Measurements from ENCODE around the gene FOXD1.
"Not testable (repeated sequence)": the region's sequence is repeated elsewhere in the genome, so short reads cannot be mapped to it uniquely, and the experiment has no call there.

The FOXD1 gene

DNA sequence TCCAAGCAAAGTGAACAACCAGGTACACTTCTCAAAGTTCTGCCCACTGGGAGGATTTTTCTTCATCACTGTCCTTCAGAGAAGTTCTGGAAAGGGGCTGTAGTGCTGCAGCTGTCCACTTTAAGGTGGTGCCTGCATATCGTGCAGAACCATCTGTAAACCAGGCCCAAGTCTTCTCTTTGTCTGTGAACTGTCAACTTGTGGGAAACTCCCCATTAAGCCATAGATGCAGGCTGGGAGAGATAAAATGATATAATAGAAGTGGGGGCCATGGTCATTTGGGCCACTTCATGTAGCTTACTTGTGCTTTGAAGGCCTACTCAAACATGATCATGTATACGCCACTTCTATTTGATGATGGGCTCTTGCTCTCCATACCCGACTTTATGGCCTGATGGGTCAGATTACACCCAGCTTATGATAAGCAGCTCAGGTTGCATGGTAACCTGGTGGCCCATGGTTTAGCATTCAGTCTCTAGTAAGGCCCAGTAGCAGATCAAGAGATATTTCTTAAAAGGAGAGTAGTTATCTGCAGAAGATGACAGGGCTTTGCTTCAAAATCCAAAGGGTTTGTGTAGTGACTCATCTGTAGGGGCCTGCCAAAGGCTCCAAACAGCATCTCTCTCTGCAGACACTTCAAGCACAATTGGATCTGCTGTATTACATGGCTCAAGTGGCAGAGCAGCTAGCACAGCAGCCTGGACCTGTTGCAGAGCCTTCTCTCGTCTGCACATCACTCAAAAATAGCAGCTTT, 34.0 kb upstream of the FOXD1 start:
- H3K27me3 Mint-ChIP-seq: peaks cover 42% of the 10 kb centered on the region

DNA sequence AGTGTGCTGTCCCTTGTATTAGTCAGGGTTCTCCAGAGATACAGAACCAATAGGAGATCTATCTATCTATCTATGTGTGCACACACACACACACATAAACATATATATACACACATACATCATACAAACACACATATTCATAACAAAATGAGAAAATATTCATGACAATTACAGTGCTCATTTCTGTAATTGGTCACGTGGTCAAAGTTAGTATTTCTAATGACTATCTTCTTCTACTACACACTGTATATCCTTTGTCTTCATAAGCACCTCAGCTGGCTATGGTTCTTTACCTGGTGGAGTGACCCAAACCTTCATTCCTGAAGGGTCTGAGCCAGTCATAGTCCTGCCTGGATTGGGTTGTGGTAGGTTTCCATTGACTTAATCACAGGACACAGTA, 31.9 kb upstream of the FOXD1 start:
- H3K9me3 Mint-ChIP-seq: no peaks in the 10 kb centered on the region
- H3K27me3 Mint-ChIP-seq: peaks cover 42% of the 10 kb centered on the region
- H3K27ac Mint-ChIP-seq: no peak overlapping the region
- no peaks in the 10 kb centered on the region for H3K4me1 Mint-ChIP-seq (ENCODE audit: low read depth)
- H3K4me3 Mint-ChIP-seq: no peak overlapping the region
- DNase-seq: no peak
- H3K36me3 Mint-ChIP-seq (ENCODE audit: low read depth): no peaks in the 10 kb centered on the region

More for the DNA sequence above, 34.0 kb upstream of the FOXD1 start:
- no peaks in the 10 kb centered on the region for H3K9me3 Mint-ChIP-seq
- H3K36me3 Mint-ChIP-seq (ENCODE audit: low read depth): no peaks in the 10 kb centered on the region
- no peaks in the 10 kb centered on the region for H3K4me1 Mint-ChIP-seq (ENCODE audit: low read depth)
- H3K4me3 Mint-ChIP-seq: no peak overlapping the region
- no peak for DNase-seq
- no peak overlapping the region for H3K27ac Mint-ChIP-seq

DNA sequence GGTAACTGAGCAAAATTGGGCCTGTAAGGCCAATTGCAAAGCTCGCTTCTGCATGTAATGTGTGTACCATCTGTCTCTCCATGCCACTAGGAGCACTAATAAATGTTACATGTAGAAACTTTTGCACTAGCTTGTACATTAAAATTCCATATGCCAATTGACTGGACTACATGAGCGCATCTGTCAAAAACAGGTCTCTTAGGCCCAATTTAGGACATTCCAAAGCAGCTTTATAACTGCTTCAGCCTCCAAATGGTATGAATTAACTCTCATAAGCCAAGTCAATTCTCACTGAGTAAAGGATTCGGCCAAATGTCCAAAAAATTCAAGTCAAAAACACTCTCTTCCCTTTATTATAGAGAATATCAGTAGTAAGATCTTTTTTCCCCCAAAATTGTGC, 23.5 kb upstream of the FOXD1 start:
- H3K27me3 Mint-ChIP-seq: peaks cover 23% of the 10 kb centered on the region
- no peaks in the 10 kb centered on the region for H3K4me1 Mint-ChIP-seq (ENCODE audit: low read depth)
- no peak overlapping the region for H3K4me3 Mint-ChIP-seq
- H3K36me3 Mint-ChIP-seq (ENCODE audit: low read depth): no peaks in the 10 kb centered on the region
- no peak overlapping the region for H3K27ac Mint-ChIP-seq
- no peak for DNase-seq
- no peaks in the 10 kb centered on the region for H3K9me3 Mint-ChIP-seq

DNA sequence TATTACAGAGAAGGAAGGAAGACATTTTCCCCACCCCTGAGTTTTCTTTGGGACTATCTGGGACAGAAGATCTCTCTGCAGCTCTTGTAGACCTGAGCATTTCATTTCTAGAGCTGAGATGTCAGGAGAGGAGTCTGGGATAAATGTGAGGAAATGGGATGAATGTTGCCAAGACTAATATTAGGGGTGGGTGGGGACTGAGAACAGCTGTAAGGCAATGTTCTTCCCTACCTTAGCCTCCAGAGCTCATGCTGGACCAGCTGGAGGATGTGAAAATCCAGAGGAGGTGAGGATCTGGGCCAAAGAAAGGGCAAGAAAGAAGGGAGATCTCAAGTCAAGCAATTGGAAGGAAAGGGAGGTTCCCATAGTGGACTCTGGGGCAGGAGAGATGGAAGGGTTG, 23.1 kb upstream of the FOXD1 start:
- Mint-ChIP-seq H3K27me3 (peaks cover 23% of the 10 kb centered on the region), H3K9me3 (no peaks in the 10 kb centered on the region), H3K27ac (no peak overlapping the region), H3K4me1 (ENCODE audit: low read depth) (no peaks in the 10 kb centered on the region), H3K36me3 (ENCODE audit: low read depth) (no peaks in the 10 kb centered on the region), H3K4me3 (no peak overlapping the region)
- no peak for DNase-seq

DNA sequence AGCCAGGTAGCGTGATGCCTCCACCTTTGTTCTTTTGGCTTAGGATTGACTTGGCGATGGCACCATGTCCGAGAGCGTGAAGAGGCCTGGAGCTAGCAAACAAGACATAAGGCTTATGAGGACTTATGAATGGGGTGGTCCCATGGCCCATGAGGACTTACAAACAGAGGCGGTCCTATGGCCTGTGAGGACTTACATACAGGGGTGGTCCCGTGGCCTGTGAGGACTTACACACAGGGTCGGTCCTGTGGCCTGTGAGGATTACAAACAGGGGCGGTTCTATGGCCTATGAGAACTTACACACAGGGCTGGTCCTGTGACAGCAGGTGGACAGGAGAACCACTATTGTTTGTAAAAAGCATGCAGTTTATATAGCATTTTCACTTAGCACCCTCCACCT, 21.3 kb upstream of the FOXD1 start:
- Mint-ChIP-seq H3K4me1 (ENCODE audit: low read depth) (no peaks in the 10 kb centered on the region), H3K36me3 (ENCODE audit: low read depth) (no peaks in the 10 kb centered on the region), H3K27me3 (peaks cover 27% of the 10 kb centered on the region), H3K4me3 (no peak overlapping the region), H3K9me3 (no peaks in the 10 kb centered on the region), H3K27ac (no peak overlapping the region)
- no peak for DNase-seq

DNA sequence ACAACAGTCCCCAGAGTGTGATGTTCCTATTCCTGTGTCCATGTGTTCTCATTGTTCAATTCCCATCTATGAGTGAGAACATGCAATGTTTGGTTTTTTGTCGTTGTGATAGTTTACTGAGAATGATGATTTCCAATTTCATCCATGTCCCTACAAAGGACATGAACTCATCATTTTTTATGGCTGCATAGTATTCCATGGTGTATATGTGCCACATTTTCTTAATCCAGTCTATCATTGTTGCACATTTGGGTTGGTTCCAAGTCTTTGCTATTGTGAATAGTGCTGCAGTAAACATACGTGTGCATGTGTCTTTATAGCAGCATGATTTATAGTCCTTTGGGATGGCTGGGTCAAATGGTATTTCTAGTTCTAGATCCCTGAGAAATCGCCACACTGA, 20.1 kb upstream of the FOXD1 start:
- not testable (repeated sequence) for H3K36me3 Mint-ChIP-seq (ENCODE audit: low read depth); H3K9me3 Mint-ChIP-seq; H3K27ac Mint-ChIP-seq; H3K4me3 Mint-ChIP-seq; H3K4me1 Mint-ChIP-seq (ENCODE audit: low read depth); DNase-seq
- H3K27me3 Mint-ChIP-seq: peaks cover 40% of the 10 kb centered on the region

DNA sequence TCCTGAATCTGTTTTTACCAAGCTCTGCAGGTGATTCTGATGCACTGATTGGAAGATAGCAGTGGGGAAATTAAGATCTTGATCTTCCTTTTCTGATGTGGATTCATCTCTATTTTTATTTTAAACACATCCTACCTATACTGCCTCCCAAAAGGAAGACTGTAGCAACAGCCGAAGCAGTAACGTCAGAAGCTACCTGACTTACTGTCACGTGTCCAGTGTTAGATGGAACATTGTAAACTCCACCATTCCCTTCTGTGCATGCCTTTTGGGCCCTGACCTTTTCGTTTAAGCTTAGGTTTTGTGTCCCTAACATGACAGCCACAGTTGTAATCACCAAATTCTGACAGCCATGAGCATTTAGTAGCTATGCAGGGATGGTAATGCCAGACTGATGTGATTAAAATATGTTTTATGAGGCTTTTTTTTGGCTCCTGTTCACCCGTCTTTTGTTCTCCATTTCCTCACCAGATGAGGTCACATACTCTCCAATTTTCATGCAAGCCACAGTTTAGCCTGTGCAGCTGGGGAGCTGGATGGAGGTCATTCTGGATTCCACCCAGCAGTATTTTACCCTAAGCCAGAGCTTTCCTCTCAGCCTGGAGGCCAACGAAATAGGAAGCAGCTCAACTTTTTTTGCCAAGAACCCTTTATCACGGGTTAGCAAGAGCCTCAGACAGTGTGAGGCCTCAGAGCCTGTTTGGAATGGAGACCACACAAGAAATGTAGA, 15.6 kb upstream of the FOXD1 start:
- H3K27me3 Mint-ChIP-seq: peaks cover 52% of the 10 kb centered on the region
- DNase-seq: no peak
- H3K27ac Mint-ChIP-seq: no peak overlapping the region
- no peaks in the 10 kb centered on the region for H3K4me1 Mint-ChIP-seq (ENCODE audit: low read depth)
- no peaks in the 10 kb centered on the region for H3K36me3 Mint-ChIP-seq (ENCODE audit: low read depth)
- no peak overlapping the region for H3K4me3 Mint-ChIP-seq
- H3K9me3 Mint-ChIP-seq: no peaks in the 10 kb centered on the region

DNA sequence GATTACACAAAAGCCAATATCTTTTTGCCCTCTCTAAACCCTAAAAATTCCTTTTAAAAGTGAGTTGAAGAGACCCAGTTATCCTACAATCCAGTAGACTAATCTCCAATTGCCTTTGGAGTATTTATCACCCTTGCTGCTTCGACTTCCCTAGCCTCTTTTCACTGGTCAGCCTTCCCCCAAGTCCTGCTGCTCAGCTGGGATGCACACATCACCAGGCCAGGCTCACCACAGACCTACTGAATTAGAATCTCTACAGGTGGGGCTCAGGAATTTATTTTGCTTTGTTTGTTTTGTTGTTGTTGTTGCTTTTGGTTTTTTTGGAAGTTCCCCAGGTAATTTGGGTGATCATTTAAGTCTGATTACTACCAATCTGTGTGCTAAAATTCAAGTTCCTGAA, 11.6 kb upstream of the FOXD1 start:
- Mint-ChIP-seq H3K4me3 (no peak overlapping the region), H3K27me3 (peaks cover 73% of the 10 kb centered on the region), H3K36me3 (ENCODE audit: low read depth) (no peaks in the 10 kb centered on the region)

DNA sequence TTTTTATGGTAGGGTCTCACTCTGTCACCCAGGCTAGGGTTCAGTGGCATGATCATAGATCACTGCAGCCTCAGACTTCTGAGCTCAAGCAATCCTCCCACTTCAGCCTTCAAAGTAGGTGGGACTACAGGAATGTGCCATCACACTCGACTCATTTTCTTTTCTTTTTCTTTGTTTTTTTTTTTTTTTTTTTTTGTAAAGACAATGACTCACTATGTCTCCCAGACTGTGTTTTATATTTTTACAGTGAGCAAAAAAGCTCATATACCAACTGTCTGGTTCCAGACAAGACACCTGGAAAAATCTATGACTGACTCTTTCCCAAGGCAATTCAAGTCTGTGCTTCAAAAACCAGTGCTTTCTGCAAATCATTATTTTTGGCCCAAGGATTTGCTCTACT, 10.8 kb upstream of the FOXD1 start:
- Mint-ChIP-seq H3K27ac (no peak overlapping the region), H3K36me3 (ENCODE audit: low read depth) (no peaks in the 10 kb centered on the region), H3K4me3 (no peak overlapping the region), H3K4me1 (ENCODE audit: low read depth) (no peaks in the 10 kb centered on the region), H3K9me3 (no peaks in the 10 kb centered on the region), H3K27me3 (peaks cover 74% of the 10 kb centered on the region)
- DNase-seq: no peak

More for the DNA sequence above, 11.6 kb upstream of the FOXD1 start:
- H3K27ac Mint-ChIP-seq: no peak overlapping the region
- no peaks in the 10 kb centered on the region for H3K9me3 Mint-ChIP-seq
- no peaks in the 10 kb centered on the region for H3K4me1 Mint-ChIP-seq (ENCODE audit: low read depth)
- no peak for DNase-seq

DNA sequence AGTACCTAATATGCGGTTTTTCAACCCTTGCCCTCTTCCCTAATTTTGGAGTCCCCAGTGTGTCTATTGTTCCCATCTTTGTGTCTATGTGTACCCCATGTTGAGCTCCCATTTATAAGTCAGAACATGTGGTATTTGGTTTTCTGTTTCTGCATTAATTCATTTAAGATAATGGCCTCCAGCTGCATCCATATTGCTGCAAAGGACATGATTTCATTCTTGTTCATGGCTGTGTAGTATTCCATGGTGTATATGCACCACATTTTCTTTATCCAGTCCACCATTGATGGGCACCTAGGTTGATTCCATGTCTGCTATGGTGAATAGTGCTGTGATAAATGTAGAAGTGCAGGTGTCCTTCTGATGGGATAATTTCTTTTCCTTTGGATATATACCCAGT, 7.9 kb upstream of the FOXD1 start:
- not testable (repeated sequence) for H3K4me3 Mint-ChIP-seq; H3K9me3 Mint-ChIP-seq; DNase-seq; H3K4me1 Mint-ChIP-seq (ENCODE audit: low read depth); H3K27ac Mint-ChIP-seq; H3K36me3 Mint-ChIP-seq (ENCODE audit: low read depth)
- peaks cover 85% of the 10 kb centered on the region for H3K27me3 Mint-ChIP-seq

DNA sequence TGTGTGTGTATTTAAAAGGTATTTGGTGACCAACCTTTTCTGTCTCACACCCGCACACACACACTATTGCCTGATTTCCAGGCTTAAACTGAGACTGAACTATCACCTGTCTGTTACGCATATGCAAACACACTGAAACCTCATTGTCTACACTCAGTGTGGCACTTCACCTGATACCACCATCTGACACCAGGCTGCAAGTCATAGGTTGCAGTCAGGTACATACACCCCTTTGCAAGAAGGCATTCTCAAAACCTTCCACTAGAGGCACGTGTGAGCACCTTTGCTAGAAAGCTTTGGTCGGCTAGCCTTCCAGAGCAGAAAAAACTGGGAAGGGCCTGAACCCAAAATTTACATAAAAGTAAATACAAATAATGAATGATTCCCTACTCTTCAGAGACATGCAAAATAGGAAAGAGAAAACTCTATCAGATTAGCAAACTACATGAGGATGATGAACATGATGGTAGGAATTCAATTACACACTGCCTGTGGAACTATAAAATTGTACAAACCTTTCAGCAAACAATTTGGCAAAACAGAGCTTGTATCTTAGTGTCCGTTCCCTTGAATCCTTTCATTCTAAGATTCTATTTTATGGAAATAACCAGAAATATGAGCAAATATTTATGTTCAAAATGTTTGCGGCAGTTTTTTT, 5.9 kb upstream of the FOXD1 start:
- H3K9me3 Mint-ChIP-seq: no peaks in the 10 kb centered on the region
- no peak for DNase-seq
- H3K4me3 Mint-ChIP-seq: no peak overlapping the region
- H3K36me3 Mint-ChIP-seq (ENCODE audit: low read depth): no peaks in the 10 kb centered on the region
- H3K27ac Mint-ChIP-seq: no peak overlapping the region
- H3K27me3 Mint-ChIP-seq: peaks cover 84% of the 10 kb centered on the region
- peaks cover 5% of the 10 kb centered on the region for H3K4me1 Mint-ChIP-seq (ENCODE audit: low read depth)

DNA sequence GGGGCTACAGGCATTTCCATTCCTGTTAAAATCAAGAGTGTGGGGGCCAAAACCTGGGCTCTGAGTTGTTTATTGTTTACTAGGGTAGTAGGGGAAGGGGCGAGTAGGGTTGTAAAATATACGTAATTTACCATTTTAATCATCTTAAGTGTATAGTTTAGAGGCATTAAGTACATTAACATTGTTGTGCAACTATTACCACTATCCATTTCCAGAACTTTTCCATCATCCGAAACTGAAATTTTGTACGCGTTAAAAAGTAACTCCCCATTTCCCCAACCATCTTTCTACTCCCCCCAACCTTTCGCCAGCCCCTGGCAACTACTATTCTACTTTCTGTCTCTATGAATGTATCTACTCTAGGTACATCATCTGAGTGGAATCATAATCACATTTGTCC, 3.6 kb upstream of the FOXD1 start:
- peaks cover 85% of the 10 kb centered on the region for H3K27me3 Mint-ChIP-seq
- no peaks in the 10 kb centered on the region for H3K9me3 Mint-ChIP-seq
- no peaks in the 10 kb centered on the region for H3K36me3 Mint-ChIP-seq (ENCODE audit: low read depth)
- peaks cover 14% of the 10 kb centered on the region for H3K4me1 Mint-ChIP-seq (ENCODE audit: low read depth)
- DNase-seq: no peak
- no peak overlapping the region for H3K27ac Mint-ChIP-seq
- H3K4me3 Mint-ChIP-seq: no peak overlapping the region

DNA sequence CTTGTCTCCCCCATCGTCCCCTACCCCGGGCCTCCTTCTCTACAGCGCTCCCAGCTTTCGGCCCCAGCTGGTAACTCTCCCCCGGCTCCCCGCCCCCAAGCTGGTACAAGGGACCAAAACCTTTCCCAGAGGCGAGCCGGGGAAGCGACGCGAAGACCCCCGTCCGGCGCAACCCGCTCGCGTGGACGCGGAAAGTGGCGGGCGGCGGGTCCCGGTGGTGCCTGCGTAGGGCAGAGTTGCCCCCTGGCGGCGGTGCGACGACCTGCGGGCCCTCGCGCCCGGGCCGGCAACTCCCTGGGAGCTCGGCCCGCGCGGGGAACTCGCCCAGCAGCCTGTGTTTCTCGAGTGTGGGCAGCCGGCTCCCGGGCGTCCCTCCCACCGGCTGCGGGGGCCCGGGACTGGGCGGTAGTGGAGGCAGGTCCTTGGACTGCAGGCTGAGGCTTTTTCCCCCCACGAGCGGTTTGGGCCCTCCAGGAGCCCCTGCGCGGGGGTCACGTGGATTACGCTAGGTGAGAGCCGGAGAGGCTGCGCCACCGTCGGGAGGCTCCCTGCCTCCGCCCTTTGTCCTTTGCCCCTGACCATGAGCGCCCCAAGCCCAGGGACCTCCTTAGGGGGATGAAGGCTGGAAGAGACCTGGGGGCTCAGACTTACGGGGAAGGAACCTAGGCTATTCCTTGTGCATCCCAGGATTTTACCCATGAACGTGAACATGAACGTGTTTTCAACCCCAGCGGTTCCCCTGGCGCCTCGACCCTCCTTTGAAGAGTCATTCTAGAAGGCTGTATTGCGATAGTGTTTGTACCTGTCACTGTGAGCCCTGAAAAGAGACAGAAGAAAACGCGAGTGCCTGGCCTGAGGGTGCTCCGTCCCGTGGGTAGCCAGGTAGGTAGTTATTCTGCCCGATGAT, 2.9 kb upstream of the FOXD1 start:
- Mint-ChIP-seq H3K27ac (no peak overlapping the region), H3K27me3 (peaks cover 82% of the 10 kb centered on the region), H3K4me3 (peak overlapping the region; percentile 33), H3K36me3 (ENCODE audit: low read depth) (no peaks in the 10 kb centered on the region), H3K9me3 (no peaks in the 10 kb centered on the region), H3K4me1 (ENCODE audit: low read depth) (peaks cover 18% of the 10 kb centered on the region)
- DNase-seq: peak; percentile 81

DNA sequence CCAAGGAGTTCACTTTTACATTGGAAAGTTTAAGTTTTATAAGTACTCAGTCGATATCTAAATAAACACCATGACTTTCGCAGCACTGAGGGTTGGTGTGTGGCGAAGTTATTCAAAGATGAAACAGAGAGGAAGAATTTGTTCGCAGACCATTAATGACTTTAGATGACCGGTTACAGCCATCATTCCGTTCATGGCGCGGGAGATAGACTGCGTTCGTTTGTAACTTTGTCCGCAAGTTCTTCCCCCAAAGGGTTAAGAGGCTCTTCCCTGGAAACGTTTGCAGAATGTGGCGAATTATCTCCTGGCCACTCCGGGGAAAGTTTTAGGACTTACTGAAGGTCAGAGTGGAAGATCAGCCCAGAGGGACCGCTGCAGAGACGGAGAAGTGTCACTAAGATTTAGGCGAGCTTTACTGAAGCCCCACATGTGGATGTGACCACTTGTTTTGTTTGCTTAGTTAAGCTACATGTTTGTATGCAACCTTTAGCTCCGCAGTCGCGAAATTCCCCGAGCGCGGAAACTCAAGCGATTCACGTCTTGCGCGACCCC, 2.2 kb upstream of the FOXD1 start:
- DNase-seq: no peak
- H3K36me3 Mint-ChIP-seq (ENCODE audit: low read depth): no peaks in the 10 kb centered on the region
- no peaks in the 10 kb centered on the region for H3K9me3 Mint-ChIP-seq
- peak overlapping the region; percentile 47 for H3K27ac Mint-ChIP-seq
- peak overlapping the region; percentile 33 for H3K4me3 Mint-ChIP-seq
- H3K4me1 Mint-ChIP-seq (ENCODE audit: low read depth): peaks cover 19% of the 10 kb centered on the region
- H3K27me3 Mint-ChIP-seq: peaks cover 83% of the 10 kb centered on the region

All from activated T-cell treated with anti-CD3 and anti-CD28 coated beads, Interleukin-2, amount 50 U/mL, for 24 hours (primary cell).